Activated naive CD4-positive, alpha-beta T cell treated with anti-CD3 and anti-CD28 coated beads, Interleukin-2, amount 50 U/mL, for 72 hours (primary cell): ENCODE data around the gene OLFM1. TPM values are rescaled to one million over a fixed set of nuclear protein-coding genes. Genes with fewer than 3 reads are reported as not detected.
"Not testable (repeated sequence)": the region's sequence is repeated elsewhere in the genome, so short reads cannot be mapped to it uniquely, and the experiment has no call there.

ENCODE experiments used
- ATAC-seq, 2 donors: fragments of 150-1000 bp; cut with Tn5 transposase; 2 replicates each; pipeline ENCODE4 v1.10.0; 2021; ENCODE audit warnings: mild to moderate bottlenecking in 2 of 2, moderate library complexity in 2 of 2
- DNase-seq, 2 donors: peaks; one replicate each; pipeline ENCODE4 v3.0.0; 2021 to 2022; ENCODE audit warnings: low spot score in 2 of 2
- H3K27ac Mint-ChIP-seq, 2 donors: one replicate each; pipeline ENCODE4 v1.8.0; 2022; ENCODE audit warnings: mild to moderate bottlenecking in 2 of 2, mixed read lengths in 2 of 2
- H3K36me3 Mint-ChIP-seq, 2 donors: one replicate each; pipeline ENCODE4 v1.8.0; 2022; ENCODE audit warnings: mixed read lengths in 2 of 2
- H3K9me3 Mint-ChIP-seq, 2 donors: one replicate each; pipeline ENCODE4 v1.8.0; 2022; ENCODE audit warnings: mixed read lengths in 2 of 2
- total RNA-seq, 2 donors: library from RNA; stranded (reverse); gene quantifications; one replicate each; pipeline ENCODE4 v1.2.3, GENCODE V29; 2022

OLFM1 gene
- total RNA-seq, 2 donors from 2014 or later, result not detected

DNA sequence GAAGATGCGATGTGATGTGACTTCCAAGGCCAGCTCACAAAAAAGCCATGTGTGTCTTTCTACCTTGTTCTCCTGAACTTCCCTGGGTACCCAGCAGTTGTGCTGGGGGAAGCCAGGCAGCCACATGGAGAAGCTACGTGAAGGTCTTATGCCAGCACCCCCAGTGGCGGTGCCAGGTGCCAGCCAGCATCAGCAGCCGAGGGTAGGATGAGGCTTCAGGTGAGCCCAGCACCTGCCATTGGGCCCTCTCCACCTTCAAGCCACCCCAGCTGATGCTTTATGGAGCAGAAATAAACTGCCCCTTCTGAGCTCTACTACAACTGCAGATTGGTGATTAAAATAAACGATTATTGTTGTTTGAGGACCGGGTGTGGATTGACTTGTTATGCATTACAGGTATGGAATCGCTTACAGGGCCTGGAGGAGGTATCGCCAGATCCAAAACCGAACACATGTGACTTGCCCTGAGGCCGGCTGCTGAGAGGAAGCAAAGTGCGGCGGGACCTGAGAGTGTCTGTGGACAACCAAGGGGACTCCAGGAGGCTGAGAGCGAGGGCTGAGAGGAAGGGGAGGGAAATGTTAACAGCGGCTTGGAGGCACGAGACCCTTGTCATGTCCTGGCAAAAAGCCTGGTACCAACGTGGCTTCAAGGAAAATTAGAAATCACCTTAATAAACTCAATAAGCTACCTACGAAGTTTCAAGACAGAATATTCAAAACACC is 36.0 kb upstream of the OLFM1 start:
- DNase-seq, result peak in 1 of 2 donors; percentile 20
- Mint-ChIP-seq H3K36me3 (no peaks in the 10 kb centered on the region), H3K9me3 (no peaks in the 10 kb centered on the region), H3K27ac (no peak overlapping the region)
- ATAC-seq, result no peak

DNA sequence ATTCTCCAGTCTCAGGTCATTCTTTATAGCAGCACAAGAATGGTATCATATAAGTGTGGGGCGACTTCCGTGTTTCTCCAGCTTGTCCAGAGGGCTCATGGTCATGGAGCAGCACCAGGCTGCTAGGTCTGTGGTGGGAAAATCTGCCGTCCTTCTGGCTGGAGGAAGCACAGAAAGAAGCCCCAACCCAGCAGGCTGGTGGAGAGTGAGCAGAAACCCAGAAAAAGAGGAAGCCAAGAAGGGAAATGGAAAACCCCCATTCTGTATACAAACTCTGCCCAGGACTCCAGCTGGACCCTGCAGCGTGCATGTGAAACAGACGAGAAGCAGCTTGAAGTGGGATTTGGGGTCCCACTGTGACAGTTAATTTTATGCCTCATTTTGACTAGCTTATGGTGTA is 34.3 kb upstream of the OLFM1 start:
- Mint-ChIP-seq H3K36me3 (no peaks in the 10 kb centered on the region), H3K27ac (no peak overlapping the region), H3K9me3 (no peaks in the 10 kb centered on the region)
- DNase-seq (peak in 1 of 2 donors; percentile 7), ATAC-seq (no peak)

DNA sequence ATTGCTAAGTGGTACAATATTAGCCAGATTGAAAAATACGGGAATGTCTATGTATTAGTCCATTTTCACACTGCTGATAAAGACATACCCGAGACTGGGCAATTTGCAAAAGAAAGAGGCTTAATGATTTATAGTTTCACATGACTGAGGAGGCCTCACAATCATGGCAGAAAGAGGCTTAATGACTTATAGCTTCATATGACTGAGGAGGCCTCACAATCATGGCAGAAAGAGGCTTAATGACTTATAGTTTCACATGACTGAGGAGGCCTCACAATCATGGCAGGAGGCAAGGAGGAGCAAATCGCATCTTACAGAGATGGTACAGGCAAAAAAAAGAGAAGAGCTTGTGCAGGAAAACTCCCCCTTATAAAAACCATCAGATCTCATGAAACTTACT is 32.3 kb upstream of the OLFM1 start:
- Mint-ChIP-seq H3K27ac (no peak overlapping the region), H3K9me3 (no peaks in the 10 kb centered on the region), H3K36me3 (no peaks in the 10 kb centered on the region)
- ATAC-seq, result no peak
- DNase-seq, result no peak

DNA sequence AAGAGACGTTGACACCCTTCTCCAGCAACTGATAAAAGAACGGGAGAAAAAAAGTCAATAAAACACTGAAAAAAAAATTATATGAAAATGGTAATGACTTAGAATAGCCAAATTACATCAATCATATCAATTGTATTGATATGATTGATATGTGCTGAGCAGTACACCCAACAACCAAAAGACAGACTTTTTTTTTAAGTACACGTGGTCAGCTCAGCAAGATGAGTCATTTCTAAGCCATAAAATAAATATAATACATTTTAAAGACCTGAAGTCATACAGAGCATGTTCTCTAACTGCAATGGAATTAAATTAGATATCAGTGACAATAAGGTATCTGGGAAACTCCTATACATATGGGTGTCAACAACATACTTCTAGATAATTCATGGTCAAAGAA is 30.9 kb upstream of the OLFM1 start:
- no peak for ATAC-seq
- Mint-ChIP-seq H3K9me3 (no peaks in the 10 kb centered on the region), H3K36me3 (no peaks in the 10 kb centered on the region), H3K27ac (no peak overlapping the region)
- no peak for DNase-seq

DNA sequence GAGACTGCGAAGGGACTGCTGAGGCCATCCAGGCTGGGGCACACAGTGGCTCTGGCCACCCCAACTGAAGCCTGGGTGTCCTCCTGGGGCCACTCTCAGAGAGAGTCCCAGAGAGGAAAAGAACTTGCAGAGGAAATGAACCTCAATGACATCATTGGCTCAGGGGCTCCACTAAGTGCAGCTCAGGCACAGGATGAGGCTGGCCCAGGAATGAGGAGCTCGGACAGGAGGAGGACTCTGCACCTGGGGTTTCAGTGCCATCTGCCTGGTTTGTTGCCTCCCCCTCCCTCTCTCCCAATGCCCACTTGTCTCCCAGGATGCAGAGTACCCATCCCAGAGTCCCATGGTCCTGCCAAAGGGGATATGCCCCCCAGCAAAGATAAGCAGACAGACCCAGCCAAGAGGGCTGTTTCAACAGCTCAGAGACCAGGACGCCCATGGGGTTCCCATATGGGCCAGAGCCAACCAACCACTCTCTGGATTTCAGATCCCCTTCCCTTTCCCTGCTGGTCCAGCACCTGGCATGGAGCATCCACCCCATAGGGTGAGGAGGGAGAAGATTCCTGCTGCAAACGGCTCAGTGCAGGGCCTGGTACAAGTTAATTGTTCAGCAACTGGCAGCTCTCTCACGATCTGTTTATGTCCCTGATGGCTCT is 26.9 kb upstream of the OLFM1 start:
- DNase-seq (peak in 1 of 2 donors; percentile 33), ATAC-seq (no peak)
- H3K9me3 Mint-ChIP-seq, result peaks cover 6 to 20% of the 10 kb centered on the region in 2 donors
- H3K36me3 Mint-ChIP-seq, result peaks cover 5 to 9% of the 10 kb centered on the region in 2 donors
- H3K27ac Mint-ChIP-seq, result no peak overlapping the region

DNA sequence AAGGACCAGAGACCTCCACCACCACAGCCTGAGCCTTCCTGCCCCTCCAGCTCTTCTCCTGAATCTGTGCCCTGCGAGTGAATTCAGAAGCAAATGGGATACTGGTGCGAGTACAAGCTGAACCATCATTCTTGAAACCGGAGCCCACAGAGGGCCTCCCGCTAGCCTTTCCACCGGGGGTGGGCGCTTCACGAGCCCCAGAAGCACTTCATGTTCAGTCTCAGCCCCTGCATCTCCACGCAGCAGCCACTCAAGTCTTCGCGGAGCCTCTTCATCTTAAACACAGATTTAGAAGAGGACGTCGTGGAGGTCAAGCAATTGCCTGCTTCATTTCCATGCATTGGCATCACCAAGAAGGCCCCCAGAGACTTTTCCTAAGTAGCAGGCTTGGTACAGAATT is 26.0 kb upstream of the OLFM1 start:
- H3K27ac Mint-ChIP-seq, result no peak overlapping the region

DNA sequence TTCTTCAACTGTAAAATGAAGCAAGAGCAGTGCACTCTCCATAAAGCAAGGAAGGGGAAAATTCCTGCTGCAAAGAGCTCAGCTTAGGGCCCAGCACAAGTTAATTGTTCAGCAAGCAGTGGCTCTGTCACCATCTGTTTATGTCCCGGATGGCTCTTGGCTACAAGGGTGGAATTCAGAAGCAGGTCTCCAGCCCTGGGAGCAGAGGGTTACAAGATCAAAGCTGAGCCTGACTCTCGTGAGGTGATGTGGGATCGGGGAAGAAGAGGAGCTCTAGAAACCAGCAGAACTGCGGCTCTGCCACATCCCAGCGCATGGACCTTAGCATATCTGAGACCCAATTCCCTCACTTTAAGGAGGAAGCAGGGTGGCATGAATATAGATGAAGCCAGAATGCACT is 25.2 kb upstream of the OLFM1 start:
- no peak for ATAC-seq
- H3K9me3 Mint-ChIP-seq, result peaks cover 6 to 20% of the 10 kb centered on the region in 2 donors
- peak in 1 of 2 donors; percentile 14 for DNase-seq
- no peak overlapping the region for H3K27ac Mint-ChIP-seq
- peaks cover 5 to 9% of the 10 kb centered on the region in 2 donors for H3K36me3 Mint-ChIP-seq

More for the DNA sequence above, 26.0 kb upstream of the OLFM1 start:
- Mint-ChIP-seq H3K9me3 (peaks cover 6 to 20% of the 10 kb centered on the region in 2 donors), H3K36me3 (peaks cover 5 to 9% of the 10 kb centered on the region in 2 donors)
- DNase-seq, result peak in 1 of 2 donors; percentile 4
- no peak for ATAC-seq

DNA sequence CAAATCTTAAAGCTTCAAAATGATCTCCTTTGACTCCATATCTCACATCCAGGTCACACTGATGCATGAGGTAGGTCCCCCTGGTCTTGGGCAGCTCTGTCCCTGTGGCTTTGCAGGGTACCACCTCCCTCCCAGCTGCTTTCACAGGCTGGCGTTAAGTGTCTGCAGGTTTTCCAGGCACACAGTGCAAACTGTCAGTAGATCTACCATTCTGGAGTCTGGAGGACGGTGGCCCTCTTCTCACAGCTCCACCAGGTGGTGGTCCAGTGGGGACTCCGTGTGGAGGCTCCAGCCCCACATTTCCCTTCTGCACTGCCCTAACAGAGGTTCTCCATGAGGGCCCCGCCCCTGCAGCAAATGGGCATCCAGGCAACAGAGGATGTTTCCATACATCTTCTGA is 24.0 kb upstream of the OLFM1 start:
- peak in 1 of 2 donors; percentile 4 for DNase-seq
- peaks cover 6 to 20% of the 10 kb centered on the region in 2 donors for H3K9me3 Mint-ChIP-seq
- H3K36me3 Mint-ChIP-seq, H3K27ac Mint-ChIP-seq, ATAC-seq: not testable (repeated sequence)

DNA sequence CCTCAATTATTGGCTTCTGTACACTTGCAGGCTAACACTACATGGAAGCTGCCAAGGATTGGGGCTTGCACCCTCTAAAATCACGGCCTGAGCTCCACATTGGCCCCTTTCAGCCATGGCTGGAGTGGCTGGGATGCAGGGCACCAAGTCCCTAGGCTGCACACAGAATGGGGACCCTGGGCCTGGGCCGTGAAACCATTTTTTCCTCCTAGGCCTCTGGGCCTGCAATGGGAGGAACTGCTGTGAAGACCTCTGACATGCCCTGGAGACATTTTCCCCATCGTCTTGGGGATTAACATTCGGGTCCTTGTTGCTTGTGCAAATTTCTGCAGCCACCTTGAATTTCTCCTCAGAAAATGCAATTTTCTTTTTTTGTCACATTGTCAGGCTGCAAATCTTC is 23.6 kb upstream of the OLFM1 start:
- peak in 1 of 2 donors; percentile 13 for DNase-seq
- not testable (repeated sequence) for ATAC-seq, H3K36me3 Mint-ChIP-seq, H3K27ac Mint-ChIP-seq
- H3K9me3 Mint-ChIP-seq, result peaks cover 6 to 20% of the 10 kb centered on the region in 2 donors

DNA sequence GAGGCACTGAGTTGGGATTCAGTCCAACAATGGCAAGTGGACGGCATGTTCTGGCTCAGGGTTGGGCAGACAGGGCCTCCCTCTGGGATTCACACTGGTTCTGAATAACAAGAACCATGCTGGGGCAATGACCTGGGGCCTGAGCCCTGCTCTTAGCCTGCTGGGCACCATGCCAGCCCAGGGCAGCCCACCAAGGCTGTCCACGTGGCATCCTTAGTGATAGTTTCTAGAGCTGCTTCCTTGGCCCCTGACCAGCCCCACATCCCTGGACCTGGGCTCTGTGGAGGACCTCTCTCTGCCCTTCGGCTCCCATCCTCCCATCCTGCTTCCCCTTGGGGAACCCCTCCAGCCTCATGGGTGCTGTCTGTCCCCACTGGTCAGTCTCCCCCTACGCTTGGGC is 22.3 kb upstream of the OLFM1 start:
- DNase-seq (peak in 1 of 2 donors; percentile 20), ATAC-seq (no peak)
- Mint-ChIP-seq H3K27ac (no peak overlapping the region), H3K9me3 (peaks cover 6 to 20% of the 10 kb centered on the region in 2 donors), H3K36me3 (peaks cover 5 to 9% of the 10 kb centered on the region in 2 donors)

DNA sequence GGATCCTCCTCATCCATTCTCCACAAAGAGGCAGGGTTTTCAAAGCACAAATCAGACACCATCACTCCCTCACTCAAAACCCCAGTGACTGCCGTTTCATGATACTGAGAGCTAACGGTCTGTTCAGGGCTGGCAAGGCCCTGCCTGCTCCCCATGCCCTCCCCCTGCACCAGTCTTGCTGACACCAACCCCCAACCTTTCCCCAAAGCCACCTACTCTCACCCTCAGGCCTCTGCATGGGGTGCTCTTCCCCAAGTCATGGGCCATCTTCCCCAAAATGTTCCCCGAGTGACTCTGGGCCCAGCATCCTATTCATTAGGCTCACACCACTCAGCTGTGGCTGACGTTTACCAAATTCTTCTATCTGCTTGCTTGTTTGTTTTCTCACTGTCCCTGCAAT is 21.7 kb upstream of the OLFM1 start:
- ATAC-seq (no peak), DNase-seq (peak in 1 of 2 donors; percentile 30)
- peaks cover 6 to 20% of the 10 kb centered on the region in 2 donors for H3K9me3 Mint-ChIP-seq
- no peak overlapping the region for H3K27ac Mint-ChIP-seq
- H3K36me3 Mint-ChIP-seq, result peaks cover 5 to 9% of the 10 kb centered on the region in 2 donors

DNA sequence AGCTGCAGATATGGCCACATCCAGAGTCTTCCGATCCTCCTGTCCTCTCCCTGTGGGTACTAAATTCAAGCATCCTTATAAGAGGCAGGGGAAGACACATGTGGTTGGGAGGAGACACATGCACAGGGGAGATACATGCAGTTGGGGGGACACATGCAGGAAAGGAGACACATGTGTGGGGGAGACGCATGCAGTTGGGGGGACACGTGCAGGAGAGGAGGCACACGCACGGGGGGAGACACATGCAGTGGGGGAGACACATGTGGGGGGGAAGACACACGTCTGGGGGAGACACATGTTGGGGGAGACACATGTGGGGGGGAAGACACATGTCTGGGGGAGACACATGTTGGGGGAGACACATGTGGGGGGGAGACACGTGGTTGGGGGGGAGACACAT is 21.2 kb upstream of the OLFM1 start:
- ATAC-seq (no peak), DNase-seq (no peak)
- peaks cover 6 to 20% of the 10 kb centered on the region in 2 donors for H3K9me3 Mint-ChIP-seq
- H3K36me3 Mint-ChIP-seq, result peaks cover 5 to 9% of the 10 kb centered on the region in 2 donors
- no peak overlapping the region for H3K27ac Mint-ChIP-seq

DNA sequence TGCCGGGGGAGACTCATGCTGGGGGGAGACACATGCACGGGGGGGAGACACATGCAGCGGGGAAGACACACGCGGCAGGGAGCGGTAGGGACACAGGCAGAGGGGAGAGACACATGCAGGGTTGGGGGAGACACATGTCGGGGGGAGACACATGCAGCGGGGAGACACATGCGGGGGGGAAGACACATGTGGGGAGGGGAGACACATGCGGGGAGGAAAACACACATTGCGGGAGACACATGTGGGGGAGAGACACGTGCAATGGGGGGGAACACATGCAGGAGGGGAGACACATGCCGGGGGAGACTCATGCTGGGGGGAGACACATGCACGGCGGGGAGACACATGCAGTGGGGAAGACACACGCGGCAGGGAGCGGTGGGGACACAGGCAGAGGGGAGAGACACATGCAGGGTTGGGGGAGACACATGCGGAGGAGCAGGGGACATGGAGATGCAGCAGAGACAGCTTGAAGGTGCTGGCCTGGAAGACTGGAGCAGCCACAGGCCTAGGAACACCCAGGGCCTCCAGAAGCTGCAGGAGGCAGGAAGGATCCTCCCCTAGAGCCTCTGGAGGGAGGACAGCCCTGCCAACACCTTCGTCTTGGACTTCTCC is 20.3 kb upstream of the OLFM1 start:
- H3K9me3 Mint-ChIP-seq, result peaks cover 6 to 19% of the 10 kb centered on the region in 2 donors
- no peak overlapping the region for H3K27ac Mint-ChIP-seq
- H3K36me3 Mint-ChIP-seq, result peaks cover 5 to 9% of the 10 kb centered on the region in 2 donors
- peak in 1 of 2 donors; percentile 20 for DNase-seq
- ATAC-seq, result no peak

DNA sequence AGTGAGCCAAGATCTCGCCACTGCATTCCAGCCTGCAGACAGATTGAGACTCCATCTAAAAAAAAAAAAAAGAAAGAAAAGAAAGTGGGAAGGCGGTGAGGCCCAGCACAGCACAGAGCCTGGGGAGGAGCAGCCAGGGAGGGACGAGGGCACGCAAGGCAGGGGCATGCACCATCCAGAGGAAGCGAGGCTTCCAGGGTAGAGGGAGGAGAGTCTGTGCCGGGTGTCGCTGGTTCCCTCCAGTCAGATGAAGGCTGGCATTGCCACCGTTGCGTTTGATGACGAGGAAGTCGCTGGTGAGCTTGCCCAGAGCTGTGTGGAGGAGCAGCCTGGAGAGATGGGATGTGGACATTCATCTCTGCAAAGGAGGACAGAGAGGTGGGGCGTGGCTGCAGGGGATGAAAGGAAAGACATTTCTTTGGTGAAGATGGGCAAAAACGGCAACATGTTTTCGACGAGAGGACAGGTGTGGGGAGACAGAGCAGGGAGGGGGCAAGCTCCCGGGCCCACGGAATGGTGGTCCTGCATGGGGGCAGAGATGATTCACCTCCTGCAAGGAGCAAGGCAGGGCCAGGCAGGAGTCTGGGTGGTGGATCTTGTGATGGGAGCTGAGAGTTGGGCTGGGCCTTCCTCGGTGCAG is 18.6 kb upstream of the OLFM1 start:
- peak in 1 of 2 donors; percentile 23 for DNase-seq
- Mint-ChIP-seq H3K9me3 (peaks cover 6 to 8% of the 10 kb centered on the region in 2 donors), H3K27ac (no peak overlapping the region), H3K36me3 (peaks cover 5 to 9% of the 10 kb centered on the region in 2 donors)
- no peak for ATAC-seq

DNA sequence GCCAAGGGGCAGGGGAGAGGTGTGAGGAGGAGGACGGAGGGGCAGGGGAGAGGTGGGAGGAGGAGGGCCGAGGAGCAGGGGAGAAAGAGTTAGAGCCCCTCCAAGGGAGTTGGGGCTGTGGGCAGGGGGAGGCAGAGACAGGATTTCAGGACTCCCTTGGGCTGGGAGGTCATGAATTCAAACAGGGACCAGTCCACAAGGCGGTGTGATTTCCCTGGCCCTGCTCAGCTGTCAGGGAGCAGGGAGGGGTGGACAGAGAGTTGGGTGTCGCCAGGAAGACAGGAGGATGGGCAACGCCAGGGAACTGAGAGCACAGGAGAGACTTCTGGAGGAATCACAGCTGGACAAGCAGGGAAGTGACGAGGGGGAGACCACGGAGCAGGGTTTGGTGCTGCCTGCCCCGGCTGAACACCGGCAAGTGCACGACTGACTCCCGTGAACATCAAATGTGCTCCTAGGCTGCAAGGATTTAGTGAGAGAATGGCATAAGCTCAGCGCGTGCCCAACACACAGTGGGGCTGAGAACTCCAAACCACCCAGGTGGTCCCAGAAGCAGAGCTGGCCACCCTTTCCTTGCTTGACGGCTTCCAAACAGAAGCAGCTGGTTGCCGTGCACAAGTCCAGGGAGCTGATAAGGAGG is 17.8 kb upstream of the OLFM1 start:
- ATAC-seq (no peak), DNase-seq (peak in 1 of 2 donors; percentile 26)
- H3K36me3 Mint-ChIP-seq, result peaks cover 0 to under 1% of the 10 kb centered on the region in 2 donors
- no peak overlapping the region for H3K27ac Mint-ChIP-seq
- peaks cover 0 to under 1% of the 10 kb centered on the region in 2 donors for H3K9me3 Mint-ChIP-seq

DNA sequence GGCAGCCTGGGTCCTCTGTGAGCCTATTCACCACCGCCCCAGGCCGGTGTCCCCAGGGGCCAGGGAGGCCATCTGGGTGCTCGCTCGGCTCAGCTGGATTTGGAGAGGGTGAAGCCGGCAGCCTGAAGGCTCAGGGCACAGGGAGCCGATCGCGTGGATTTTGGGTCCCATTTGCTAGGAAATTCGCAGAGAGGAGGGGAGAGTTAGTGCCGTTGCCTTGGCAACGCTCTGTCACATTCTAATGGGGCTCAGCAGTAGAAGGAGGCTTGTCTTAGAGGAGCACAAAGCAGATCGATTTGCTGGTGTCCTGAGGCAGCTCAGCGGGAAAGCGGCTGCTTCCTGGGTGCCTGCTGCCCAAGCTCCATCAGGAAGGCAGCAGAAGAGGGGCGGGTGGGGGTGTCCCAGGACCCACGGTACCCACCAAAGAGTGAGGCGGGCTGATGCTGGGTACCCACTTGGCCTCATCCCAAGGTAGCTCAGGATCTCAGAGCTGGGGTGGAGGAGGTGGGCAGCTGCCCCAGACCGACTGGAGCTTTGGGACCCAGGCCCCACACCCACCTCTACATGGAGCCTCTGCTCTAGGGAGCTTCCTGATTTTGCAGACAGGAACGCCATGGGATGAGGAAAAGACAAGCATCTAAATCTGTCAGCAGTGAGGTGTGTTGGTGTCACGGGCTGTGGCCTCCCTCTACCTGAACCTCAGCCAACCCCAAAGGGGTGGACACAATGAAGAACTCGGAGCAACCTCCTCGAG is 17.1 kb upstream of the OLFM1 start:
- H3K27ac Mint-ChIP-seq, result no peak overlapping the region
- ATAC-seq (no peak), DNase-seq (peak in 1 of 2 donors; percentile 42)
- no peaks in the 10 kb centered on the region for H3K36me3 Mint-ChIP-seq
- no peaks in the 10 kb centered on the region for H3K9me3 Mint-ChIP-seq
